Stimulated activated CD4-positive, alpha-beta T cell treated with anti-CD3 and anti-CD28 coated beads, Interleukin-15, amount 100 ng/mL, for 1 hour (primary cell): ENCODE results near the gene HADHB.
"Not testable (repeated sequence)": the region's sequence is repeated elsewhere in the genome, so short reads cannot be mapped to it uniquely, and the experiment has no call there.

ENCODE experiments used
- DNase-seq, 2 donors: peaks; one replicate each; pipeline ENCODE4 v3.0.0-alpha.2; 2020; ENCODE audit warnings: low read depth in 1 of 2, low spot score in 1 of 2

The HADHB gene

GRCh38 chr2:26327291-26328272 is 82.8 kb downstream of the HADHB start:
- DNase-seq, result no peak

- not testable (repeated sequence) for DNase-seq
Observed at GRCh38 chr2:26329083-26329482, 84.3 kb downstream of the HADHB start.

- peak; percentile 59 to 77 for DNase-seq
Observed at GRCh38 chr2:26330114-26330549, 85.4 kb downstream of the HADHB start.

GRCh38 chr2:26330604-26331003 is 85.9 kb downstream of the HADHB start:
- DNase-seq, result no peak

GRCh38 chr2:26331321-26331720 is 86.6 kb downstream of the HADHB start:
- DNase-seq, result not testable (repeated sequence)

- DNase-seq, result no peak
Observed at GRCh38 chr2:26333293-26333692, 88.6 kb downstream of the HADHB start.

- no peak for DNase-seq
Observed at GRCh38 chr2:26335231-26335630, 90.5 kb downstream of the HADHB start.

GRCh38 chr2:26336719-26337118 is 92.0 kb downstream of the HADHB start:
- no peak for DNase-seq

GRCh38 chr2:26337298-26337697 is 92.6 kb downstream of the HADHB start:
- DNase-seq, result no peak
